Naive B cell (primary cell): Measurements from ENCODE around the gene EEF1AKMT2. TPM values are rescaled to one million over a fixed set of nuclear protein-coding genes. Genes with fewer than 3 reads are reported as not detected.

Experiments used
- ATAC-seq, 2 donors: fragments of 150-1000 bp; cut with Tn5 transposase; 2 replicates each; pipeline ENCODE4 v1.10.0; 2021; ENCODE audit warnings: low read depth in 2 of 2, mild to moderate bottlenecking in 2 of 2, moderate library complexity in 2 of 2
- DNase-seq: peaks from one replicate; pipeline ENCODE4 v3.0.0; 2022
- H3K27ac Mint-ChIP-seq, 6 donors: one replicate each; pipeline ENCODE4 v1.8.0; 2020 to 2022; ENCODE audit warnings: mild to moderate bottlenecking in 6 of 6, mixed read lengths in 6 of 6, moderate library complexity in 5 of 6, inconsistent platforms in 2 of 6
- H3K27me3 Mint-ChIP-seq, 3 donors: one replicate each; pipeline ENCODE4 v1.8.0; 2021 to 2022; ENCODE audit warnings: mixed read lengths in 3 of 3, mild to moderate bottlenecking in 1 of 3
- H3K36me3 Mint-ChIP-seq, 2 donors: one replicate each; pipeline ENCODE4 v1.8.0; 2020 to 2022; ENCODE audit warnings: mixed read lengths in 2 of 2, inconsistent platforms in 1 of 2, mild to moderate bottlenecking in 1 of 2
- H3K4me1 Mint-ChIP-seq, 3 donors: one replicate each; pipeline ENCODE4 v1.8.0; 2020 to 2022; ENCODE audit warnings: mixed read lengths in 3 of 3, inconsistent platforms in 1 of 3, mild to moderate bottlenecking in 1 of 3, moderate library complexity in 1 of 3
- H3K4me3 Mint-ChIP-seq, 8 donors: one replicate each; pipeline ENCODE4 v1.8.0; 2020 to 2022; ENCODE audit warnings: mild to moderate bottlenecking in 8 of 8, mixed read lengths in 8 of 8, moderate library complexity in 8 of 8, inconsistent platforms in 2 of 8
- H3K9me3 Mint-ChIP-seq, 7 donors: one replicate each; pipeline ENCODE4 v1.8.0; 2020 to 2022; ENCODE audit warnings: mixed read lengths in 7 of 7, mild to moderate bottlenecking in 5 of 7, inconsistent platforms in 2 of 7, moderate library complexity in 1 of 7
- polyA plus RNA-seq, 6 donors: library from polyadenylated mRNA; unstranded; fragments of 300-500 nt; fragmentation: Illumina TruSeq; gene quantifications; one replicate each; pipeline ENCODE4 v1.2.3, GENCODE V29; 2021; ENCODE audit warnings: low read depth in 6 of 6

EEF1AKMT2 gene
- polyA plus RNA-seq, 6 donors from 2014 or later = 16.1 to 40.6 (median 23.4) TPM

DNA sequence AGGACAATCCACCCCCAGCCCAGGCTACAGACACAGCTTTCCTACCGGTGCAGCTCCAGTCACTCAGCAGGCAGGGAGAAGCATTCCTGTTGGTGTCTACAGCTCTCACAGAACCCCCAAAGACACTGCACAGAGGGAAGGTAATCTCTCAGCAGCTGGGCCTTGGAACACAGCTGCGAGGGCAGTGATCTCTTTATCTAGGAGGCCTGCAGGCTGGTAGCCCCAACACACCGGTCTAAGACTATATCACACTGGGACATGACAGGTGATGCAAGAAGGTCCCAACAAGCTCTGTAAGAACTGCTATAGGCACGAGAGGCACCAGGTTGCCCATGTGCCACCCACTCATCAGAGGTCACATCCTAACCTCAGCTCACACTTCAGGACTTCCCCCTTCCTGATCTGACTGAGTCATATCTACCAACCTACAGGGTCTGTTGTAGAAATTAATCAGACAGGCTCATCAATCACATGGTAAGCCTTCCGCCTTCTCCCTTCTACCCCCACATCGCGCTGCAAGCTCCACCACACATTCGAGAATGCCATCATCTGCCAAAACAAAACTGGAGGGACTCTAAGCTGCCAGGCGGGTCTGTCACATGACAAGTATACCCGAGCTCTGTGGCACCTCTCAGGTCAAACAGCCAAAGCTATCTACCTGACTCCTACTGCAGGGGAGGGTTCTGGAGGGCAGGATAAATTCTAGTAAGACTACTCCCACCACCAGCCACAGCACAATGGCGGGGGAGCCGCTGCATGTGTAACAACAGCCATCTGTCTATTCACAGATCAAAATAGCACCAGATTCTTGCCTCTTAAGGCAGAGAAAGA, 73.6 kb downstream of the EEF1AKMT2 start:
- Mint-ChIP-seq H3K27me3 (no peaks in the 10 kb centered on the region), H3K4me1 (peaks cover 78 to 99% (median 92%) of the 10 kb centered on the region in 3 donors), H3K36me3 (peaks cover 7 to 9% of the 10 kb centered on the region in 2 donors), H3K9me3 (peaks cover 0 to 1% (median 0%) of the 10 kb centered on the region in 7 donors), H3K4me3 (peak overlapping the region; percentile 15 to 88 (median 68)), H3K27ac (peak overlapping the region; percentile 98 to 100 (median 99))
- peak; percentile 83 for DNase-seq
- ATAC-seq = peak; percentile 71 to 72

DNA sequence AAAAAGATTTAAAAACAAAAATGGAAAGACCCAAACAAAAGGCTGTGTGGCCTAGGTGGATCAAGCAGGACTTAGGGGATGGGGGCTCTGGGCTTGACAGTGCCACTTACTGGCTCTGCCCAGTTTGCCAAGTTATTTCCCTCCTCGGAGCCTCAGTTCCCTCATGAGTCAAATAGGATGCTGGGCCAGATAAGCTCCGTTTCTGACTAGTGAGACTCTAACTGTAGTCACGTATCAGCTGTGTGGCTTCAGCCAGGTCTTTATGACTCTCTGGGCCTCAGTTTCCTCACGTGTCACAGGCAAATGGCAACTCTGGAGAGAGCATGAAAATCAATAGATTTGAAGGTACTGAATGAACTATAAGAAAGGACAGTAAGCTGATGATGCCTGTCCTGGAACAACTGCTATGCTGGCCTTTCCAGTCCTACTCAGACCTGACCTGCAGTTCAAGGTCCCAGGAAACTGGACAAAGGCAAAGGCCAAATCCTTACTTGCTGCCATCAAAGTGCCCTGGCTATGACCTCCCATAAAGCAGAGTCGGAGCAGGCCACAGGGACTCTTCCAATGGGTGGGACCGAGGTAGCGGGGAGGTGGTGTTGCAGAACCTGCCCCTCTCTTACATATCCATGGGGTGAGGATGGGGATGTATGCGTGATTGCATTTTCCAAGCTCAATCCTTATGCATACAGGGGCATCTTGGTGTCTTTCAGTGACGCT, 74.5 kb downstream of the EEF1AKMT2 start:
- peaks cover 8 to 11% of the 10 kb centered on the region in 2 donors for H3K36me3 Mint-ChIP-seq
- peak overlapping the region; percentile 98 to 100 (median 99) for H3K27ac Mint-ChIP-seq
- DNase-seq = no peak
- H3K4me3 Mint-ChIP-seq = peak overlapping the region in 7 of 8 donors; percentile 15 to 88 (median 65)
- H3K9me3 Mint-ChIP-seq = peaks cover 0 to 1% (median 0%) of the 10 kb centered on the region in 7 donors
- H3K4me1 Mint-ChIP-seq = peaks cover 77 to 99% (median 92%) of the 10 kb centered on the region in 3 donors
- no peak for ATAC-seq
- no peaks in the 10 kb centered on the region for H3K27me3 Mint-ChIP-seq

DNA sequence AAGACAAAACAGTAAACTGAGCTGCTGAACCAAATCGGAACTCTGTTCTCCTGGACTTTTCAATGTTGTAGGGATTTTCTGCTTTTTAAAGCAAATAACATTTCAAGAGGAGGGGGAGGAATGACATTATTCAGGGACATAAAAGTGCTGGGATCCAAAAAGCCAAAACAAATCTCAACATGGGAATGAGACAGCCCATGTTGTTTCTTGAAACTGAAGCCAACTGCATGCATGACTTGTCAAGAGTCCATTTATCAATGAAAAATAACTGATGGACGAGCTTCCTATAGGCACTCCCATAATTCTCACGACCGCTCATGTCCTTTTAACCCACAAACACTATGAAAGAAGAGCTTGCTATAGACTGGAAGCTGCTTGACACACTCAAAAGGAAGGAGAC, 75.3 kb downstream of the EEF1AKMT2 start:
- Mint-ChIP-seq H3K36me3 (peaks cover 8 to 11% of the 10 kb centered on the region in 2 donors), H3K4me3 (peak overlapping the region in 5 of 8 donors; percentile 55 to 77 (median 61)), H3K4me1 (peaks cover 70 to 97% (median 84%) of the 10 kb centered on the region in 3 donors), H3K27ac (peak overlapping the region; percentile 98 to 100 (median 99)), H3K27me3 (no peaks in the 10 kb centered on the region), H3K9me3 (peaks cover 0 to 1% (median 0%) of the 10 kb centered on the region in 7 donors)
- ATAC-seq (no peak), DNase-seq (no peak)

DNA sequence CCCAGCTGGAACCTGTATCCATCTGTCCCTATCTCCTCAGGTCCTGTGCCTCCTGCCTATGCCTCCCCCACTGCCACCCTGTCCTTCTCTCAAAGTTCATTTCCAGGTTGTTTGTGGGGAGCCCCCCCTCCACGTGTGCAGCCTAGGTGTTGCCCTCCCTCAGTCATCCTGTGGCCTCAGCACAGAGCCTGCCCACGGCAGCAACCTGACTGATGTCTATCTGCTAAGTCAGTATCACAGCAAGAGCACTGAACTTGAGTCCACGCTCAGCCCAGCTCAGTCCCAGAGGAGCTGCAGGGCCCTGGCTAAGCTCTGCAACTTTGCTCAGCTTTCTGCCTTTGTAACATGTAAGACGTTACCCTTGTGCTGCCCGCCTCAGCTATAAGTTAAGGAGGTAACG, 76.2 kb downstream of the EEF1AKMT2 start:
- Mint-ChIP-seq H3K9me3 (no peaks in the 10 kb centered on the region), H3K27ac (peak overlapping the region in 4 of 6 donors; percentile 94 to 99 (median 96)), H3K36me3 (peaks cover 8 to 11% of the 10 kb centered on the region in 2 donors), H3K27me3 (no peaks in the 10 kb centered on the region), H3K4me3 (peak overlapping the region in 5 of 8 donors; percentile 41 to 61 (median 55)), H3K4me1 (peaks cover 73 to 97% (median 84%) of the 10 kb centered on the region in 3 donors)
- no peak for DNase-seq
- ATAC-seq = no peak

DNA sequence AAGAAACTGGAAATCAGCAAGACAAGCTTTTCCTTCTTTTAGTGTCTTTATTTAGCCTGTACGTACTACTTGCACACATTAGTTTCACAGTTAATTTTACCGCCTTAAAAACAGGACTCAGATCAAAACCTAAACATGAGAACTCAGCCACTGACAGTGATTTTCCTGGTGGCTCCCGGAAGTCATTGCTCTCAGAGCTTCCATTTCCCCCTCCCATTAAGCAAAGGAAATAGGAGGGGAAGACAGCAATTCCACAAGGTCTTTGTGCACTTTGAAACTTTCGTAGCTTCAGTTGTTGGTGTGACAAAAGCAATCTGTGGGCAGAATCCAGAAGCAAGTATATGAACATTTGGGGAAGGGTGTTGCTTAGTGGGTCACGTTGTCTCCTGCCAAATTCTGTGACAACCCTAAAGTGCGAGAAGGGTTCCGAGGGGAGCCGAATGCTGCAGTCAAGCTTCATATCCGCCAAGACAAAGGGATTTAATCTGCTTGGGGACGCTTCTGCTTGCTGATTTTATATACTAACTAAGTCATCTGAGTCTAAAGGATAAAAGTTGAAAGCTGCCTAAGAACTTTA, 77.9 kb downstream of the EEF1AKMT2 start:
- DNase-seq = no peak
- peak overlapping the region in 5 of 6 donors; percentile 51 to 94 (median 84) for H3K27ac Mint-ChIP-seq
- H3K9me3 Mint-ChIP-seq = no peaks in the 10 kb centered on the region
- no peaks in the 10 kb centered on the region for H3K27me3 Mint-ChIP-seq
- ATAC-seq = no peak
- H3K4me1 Mint-ChIP-seq = peaks cover 81 to 97% (median 87%) of the 10 kb centered on the region in 3 donors
- peak overlapping the region in 2 of 8 donors; percentile 4 to 66 for H3K4me3 Mint-ChIP-seq
- peaks cover 8 to 11% of the 10 kb centered on the region in 2 donors for H3K36me3 Mint-ChIP-seq

DNA sequence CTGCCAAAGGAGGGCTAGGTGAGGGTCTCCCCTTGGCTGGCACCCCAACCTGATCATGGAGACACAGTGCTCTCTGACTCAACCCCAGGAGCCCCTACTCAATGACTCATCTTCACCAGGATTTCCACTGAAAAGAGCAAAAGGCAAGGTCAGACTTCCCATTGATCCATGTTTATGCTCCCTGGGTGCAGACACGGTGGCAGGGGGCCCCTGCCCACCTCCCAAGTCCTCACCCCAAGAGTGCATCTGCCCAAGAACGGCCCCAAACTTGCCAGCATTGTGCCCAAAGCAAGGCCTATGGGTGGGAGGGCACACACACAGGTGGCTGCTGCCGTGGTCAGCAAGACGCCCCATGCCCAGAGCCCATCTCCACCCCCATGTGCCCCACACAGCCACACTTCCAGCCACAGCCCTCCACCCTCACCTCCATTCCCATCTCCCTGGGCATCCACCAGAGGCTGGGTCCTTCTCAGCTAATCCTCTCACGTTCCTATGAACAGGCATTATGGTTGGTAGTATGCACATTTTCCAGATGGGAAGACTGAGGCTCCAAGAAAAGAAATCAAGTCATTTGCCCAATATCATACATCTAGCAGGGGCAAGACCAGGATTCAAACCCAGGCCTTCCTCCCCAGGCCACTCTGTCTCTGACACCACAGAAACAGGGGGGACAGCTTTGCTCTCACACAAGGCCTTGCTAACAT, 78.8 kb downstream of the EEF1AKMT2 start:
- peaks cover 8 to 11% of the 10 kb centered on the region in 2 donors for H3K36me3 Mint-ChIP-seq
- peak overlapping the region; percentile 49 to 94 (median 89) for H3K27ac Mint-ChIP-seq
- H3K27me3 Mint-ChIP-seq = no peaks in the 10 kb centered on the region
- peak overlapping the region in 6 of 8 donors; percentile 6 to 75 (median 38) for H3K4me3 Mint-ChIP-seq
- ATAC-seq (no peak), DNase-seq (no peak)
- H3K4me1 Mint-ChIP-seq = peaks cover 80 to 97% (median 85%) of the 10 kb centered on the region in 3 donors
- no peaks in the 10 kb centered on the region for H3K9me3 Mint-ChIP-seq

DNA sequence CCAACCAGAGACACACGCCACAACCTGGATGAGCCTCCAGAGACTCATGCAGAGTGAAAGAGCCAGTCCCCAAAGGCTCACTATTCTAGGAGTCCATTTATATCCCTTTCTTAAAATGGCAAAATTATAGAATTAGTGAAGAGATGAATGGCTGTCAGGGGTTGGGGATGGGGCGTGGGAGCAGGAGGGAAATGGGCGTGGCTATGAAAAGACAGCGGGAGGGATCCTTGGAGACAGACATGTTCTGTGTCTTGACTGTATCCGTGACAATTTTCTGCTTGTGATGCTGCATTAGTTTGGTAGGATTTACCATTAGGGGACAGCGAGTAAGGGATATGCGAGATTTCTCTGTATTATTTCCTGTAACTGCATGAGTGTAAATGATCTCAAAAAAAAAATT, 80.5 kb downstream of the EEF1AKMT2 start:
- no peak for DNase-seq
- H3K36me3 Mint-ChIP-seq = peaks cover 11 to 14% of the 10 kb centered on the region in 2 donors
- peak overlapping the region in 5 of 6 donors; percentile 42 to 94 (median 92) for H3K27ac Mint-ChIP-seq
- no peaks in the 10 kb centered on the region for H3K27me3 Mint-ChIP-seq
- H3K4me1 Mint-ChIP-seq = peaks cover 73 to 97% (median 80%) of the 10 kb centered on the region in 3 donors
- no peak for ATAC-seq
- H3K9me3 Mint-ChIP-seq = no peaks in the 10 kb centered on the region
- peak overlapping the region in 6 of 8 donors; percentile 2 to 80 (median 62) for H3K4me3 Mint-ChIP-seq

DNA sequence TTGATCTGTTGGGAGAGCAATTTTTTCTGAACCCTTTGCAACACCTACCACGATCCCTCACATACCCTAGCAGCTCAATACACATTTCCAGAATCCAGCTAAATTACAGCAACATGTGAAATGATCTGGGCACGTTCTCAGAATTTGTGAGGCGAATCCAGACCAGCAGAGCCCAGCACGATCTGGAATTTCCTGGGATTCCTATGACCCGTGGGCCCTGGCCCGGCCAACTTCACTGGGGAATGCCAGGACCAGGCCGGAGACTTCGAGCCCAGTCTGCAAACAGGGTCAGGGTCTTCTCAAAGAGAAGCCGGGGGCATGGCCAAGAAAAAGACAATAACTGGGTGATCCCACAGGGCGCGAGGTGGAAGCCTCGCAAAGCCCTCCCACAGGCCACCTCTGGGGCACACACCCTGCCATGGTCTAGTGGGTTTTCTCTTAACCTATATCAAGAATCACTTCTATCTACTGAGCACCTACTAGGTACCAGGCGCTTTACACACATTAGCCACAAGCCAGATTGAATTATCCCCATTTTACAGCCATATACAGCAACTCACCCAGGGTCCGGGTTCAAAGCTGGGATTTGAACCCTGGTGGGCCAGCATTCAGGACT, 81.3 kb downstream of the EEF1AKMT2 start:
- peaks cover 71 to 96% (median 80%) of the 10 kb centered on the region in 3 donors for H3K4me1 Mint-ChIP-seq
- peak overlapping the region in 7 of 8 donors; percentile 24 to 80 (median 63) for H3K4me3 Mint-ChIP-seq
- H3K27me3 Mint-ChIP-seq = no peaks in the 10 kb centered on the region
- peak overlapping the region; percentile 81 to 94 (median 91) for H3K27ac Mint-ChIP-seq
- ATAC-seq = peak; percentile 70 to 76
- H3K9me3 Mint-ChIP-seq = no peaks in the 10 kb centered on the region
- no peak for DNase-seq
- H3K36me3 Mint-ChIP-seq = peaks cover 11 to 16% of the 10 kb centered on the region in 2 donors

DNA sequence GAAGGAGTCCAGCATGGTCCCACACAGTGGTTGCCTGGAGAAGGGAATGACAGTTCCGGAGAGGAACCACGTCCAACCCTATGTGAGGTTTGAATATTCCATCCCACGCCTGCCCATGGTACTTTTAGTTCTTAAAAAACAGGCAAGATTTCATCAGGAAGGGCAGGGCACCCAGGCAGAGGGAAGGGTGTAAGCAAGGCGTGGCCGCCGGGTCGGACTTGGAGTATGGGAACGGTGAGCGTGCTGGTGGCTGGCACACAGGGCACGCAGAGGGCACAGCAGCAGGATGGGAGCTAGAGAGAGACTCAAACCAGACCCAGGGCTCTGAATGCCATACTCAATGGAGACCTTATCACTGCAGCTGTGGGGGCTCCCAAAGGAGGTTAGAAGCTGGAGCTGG, 81.8 kb downstream of the EEF1AKMT2 start:
- DNase-seq = no peak

DNA sequence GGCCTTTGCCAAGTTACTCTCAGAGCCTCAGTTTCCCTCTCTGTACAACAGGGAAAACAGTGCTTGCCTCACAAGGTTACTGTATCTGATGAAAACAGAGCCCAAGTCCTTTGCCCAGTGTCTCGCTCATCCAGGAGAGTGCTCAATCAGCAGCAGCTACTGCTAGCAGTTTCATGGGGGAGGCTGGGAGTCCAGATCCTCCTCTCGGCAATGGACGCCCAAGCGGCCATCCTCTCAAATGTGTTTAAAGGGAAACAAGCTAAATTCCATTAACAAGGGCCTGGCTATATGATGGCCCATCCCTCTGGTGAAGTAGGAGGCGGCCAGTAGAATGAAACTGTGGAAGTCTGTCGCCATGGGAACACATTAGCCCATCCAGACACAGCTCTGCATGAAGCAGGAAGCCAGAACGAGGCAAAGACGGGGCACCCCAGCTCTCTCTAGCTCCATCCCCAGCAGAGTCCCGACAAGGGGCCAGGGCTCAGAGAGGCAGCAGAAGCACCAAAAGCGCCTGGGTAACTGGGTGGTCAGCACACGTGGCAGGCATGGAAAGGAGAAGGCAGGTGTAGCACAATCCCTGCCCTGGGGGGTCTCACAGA, 82.7 kb downstream of the EEF1AKMT2 start:
- Mint-ChIP-seq H3K4me1 (peaks cover 78 to 96% (median 84%) of the 10 kb centered on the region in 3 donors), H3K36me3 (peaks cover 10 to 29% of the 10 kb centered on the region in 2 donors), H3K27ac (peak overlapping the region; percentile 14 to 94 (median 86)), H3K4me3 (peak overlapping the region in 5 of 8 donors; percentile 34 to 74 (median 67)), H3K9me3 (no peaks in the 10 kb centered on the region), H3K27me3 (no peaks in the 10 kb centered on the region)
- ATAC-seq (no peak), DNase-seq (no peak)

More for the DNA sequence above, 81.8 kb downstream of the EEF1AKMT2 start:
- Mint-ChIP-seq H3K4me1 (peaks cover 71 to 96% (median 80%) of the 10 kb centered on the region in 3 donors), H3K4me3 (peak overlapping the region in 7 of 8 donors; percentile 22 to 79 (median 57)), H3K27me3 (no peaks in the 10 kb centered on the region), H3K36me3 (peaks cover 11 to 21% of the 10 kb centered on the region in 2 donors), H3K27ac (peak overlapping the region; percentile 62 to 94 (median 86)), H3K9me3 (no peaks in the 10 kb centered on the region)
- ATAC-seq = no peak

DNA sequence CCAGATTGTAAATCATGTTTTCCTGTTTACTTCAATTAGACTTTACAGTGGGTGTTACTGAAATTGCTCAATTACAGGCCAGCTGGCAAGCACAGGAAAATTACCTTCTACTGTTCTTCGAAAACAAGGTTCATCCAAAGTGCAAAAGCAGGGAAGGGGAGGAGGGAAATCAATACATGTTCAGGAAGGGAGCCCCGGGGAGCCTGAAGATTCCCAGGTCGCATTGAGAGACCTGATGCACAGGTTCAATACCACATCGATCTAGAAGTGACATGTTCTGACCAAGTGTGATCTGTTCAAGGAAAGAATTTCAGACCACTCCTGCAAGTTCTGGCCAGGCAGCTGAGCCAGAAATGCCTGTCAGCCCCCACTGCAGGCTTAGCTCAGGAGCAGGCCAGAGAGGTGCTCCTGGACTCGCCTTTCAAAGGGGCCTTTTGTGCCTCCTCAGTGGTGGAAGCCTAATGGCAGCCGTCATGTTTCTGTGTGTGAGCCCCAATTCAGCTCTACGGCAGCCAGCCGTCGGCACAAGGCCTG, 83.4 kb downstream of the EEF1AKMT2 start:
- peaks cover 6 to 36% of the 10 kb centered on the region in 2 donors for H3K36me3 Mint-ChIP-seq
- no peaks in the 10 kb centered on the region for H3K9me3 Mint-ChIP-seq
- DNase-seq (no peak), ATAC-seq (no peak)
- no peaks in the 10 kb centered on the region for H3K27me3 Mint-ChIP-seq
- peak overlapping the region in 7 of 8 donors; percentile 7 to 56 (median 34) for H3K4me3 Mint-ChIP-seq
- peak overlapping the region; percentile 76 to 94 (median 91) for H3K27ac Mint-ChIP-seq
- H3K4me1 Mint-ChIP-seq = peaks cover 78 to 96% (median 84%) of the 10 kb centered on the region in 3 donors
